HuH-7.5 (cell line): ENCODE measurements around the gene PORCN.
"Not testable (repeated sequence)": the region's sequence is repeated elsewhere in the genome, so short reads cannot be mapped to it uniquely, and the experiment has no call there.

Source experiments
- DNase-seq: peaks from one replicate; pipeline ENCODE4 v3.0.0; 2011; ENCODE audit warnings: low spot score

PORCN gene

GRCh38 chrX:48540480-48540879 is 31.7 kb downstream of the PORCN start:
- DNase-seq, result no peak

DNA sequence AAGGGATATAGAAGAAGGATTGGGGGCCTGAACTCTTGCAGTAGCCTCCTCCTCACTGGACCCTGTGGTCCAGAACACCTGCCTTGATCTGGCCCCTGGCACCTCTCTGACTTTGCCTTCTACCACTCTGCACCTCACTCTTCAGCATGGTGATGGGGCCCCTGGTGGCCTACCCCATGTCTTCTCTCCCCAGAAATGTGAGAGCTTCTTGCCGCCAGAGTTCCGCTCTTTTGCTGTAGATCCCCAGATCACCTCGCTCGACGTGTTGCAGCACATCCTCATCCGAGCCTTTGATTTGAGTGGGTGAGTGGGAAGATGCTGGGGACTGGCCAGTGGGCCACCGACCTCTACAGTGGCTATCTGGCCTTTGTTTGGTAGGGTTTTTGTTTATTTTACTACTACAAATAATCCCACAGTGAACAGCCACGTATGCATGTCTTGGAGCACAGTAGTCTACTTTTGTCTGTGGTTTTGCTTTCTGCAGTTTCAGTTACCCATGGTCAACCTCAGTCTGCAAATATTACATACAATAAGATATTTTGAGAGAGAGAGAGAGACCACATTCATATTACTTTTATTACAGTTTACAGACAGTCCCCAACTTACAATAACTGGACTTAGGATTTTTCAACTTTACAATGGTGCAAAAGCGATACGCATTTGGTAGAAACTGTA is 32.5 kb downstream of the PORCN start:
- no peak for DNase-seq

DNA sequence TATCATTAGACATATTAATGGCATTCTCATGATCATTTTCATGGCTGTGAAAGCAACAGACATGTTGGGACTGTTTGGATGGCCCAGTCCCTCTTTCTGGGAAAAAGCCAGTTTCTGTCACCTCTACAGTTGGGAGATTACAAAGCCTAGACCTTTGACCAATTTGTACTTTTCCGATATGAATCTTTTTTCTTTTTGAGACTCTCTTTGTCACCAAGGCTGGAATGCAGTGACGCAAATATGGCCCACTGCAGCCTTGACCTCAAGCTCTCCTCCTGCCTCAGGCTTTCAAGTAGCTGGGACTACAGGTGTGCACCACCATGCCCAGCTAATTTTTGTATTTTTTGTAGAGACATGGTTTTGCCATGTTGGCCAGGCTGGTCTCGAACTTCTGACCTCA is 40.1 kb downstream of the PORCN start:
- DNase-seq, result no peak

DNA sequence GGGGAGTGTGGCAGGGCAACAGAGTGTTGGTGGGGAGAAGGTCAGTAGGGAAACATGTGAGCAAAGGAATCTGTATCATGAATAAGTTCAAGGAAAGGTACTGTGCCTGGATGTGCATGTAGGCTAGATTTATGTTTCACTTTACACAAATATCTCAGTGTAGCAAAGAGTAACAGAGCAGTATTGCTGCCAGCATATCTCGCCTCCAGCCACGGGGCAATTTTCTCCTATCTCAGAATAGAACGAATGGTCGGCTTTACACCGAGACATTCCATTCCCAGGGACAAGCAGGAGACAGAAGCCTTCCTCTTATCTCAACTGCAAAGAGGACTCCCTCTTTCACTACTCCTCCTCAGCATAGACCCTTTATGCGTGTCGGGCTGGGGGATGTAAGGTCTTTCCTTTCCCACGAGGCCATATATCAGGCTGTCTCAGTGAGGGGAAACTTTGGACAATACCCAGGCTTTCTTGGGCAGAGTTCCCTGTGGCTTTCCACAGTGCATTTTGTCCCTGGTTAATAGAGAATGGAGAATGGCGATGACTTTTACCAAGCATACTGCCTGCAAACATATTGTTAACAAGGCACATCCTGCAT is 47.0 kb downstream of the PORCN start:
- DNase-seq, result not testable (repeated sequence)

- no peak for DNase-seq
Measured at GRCh38 chrX:48558271-48558670, 49.5 kb downstream of the PORCN start.

- no peak for DNase-seq
Measured at GRCh38 chrX:48559636-48560035, 50.8 kb downstream of the PORCN start.

GRCh38 chrX:48560056-48560455 is 51.3 kb downstream of the PORCN start:
- no peak for DNase-seq

DNA sequence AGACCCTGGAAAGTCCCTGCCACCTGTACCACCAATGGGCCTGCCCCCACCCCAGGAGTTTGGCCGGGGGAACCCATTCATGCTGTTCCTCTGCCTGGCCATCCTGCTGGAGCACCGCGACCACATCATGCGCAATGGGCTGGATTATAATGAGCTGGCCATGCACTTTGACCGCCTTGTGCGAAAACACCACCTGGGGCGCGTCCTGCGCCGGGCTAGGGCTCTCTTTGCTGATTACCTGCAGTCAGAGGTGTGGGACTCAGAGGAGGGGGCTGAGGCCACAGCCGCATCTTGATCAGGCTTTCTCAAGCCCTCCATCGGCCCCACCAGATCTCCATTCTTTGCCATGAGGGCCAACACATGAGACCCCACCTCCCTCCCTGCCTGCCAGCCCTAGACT is 51.9 kb downstream of the PORCN start:
- no peak for DNase-seq

- DNase-seq, result no peak
Measured at GRCh38 chrX:48569958-48570357, 61.2 kb downstream of the PORCN start.
